GM12878 (cell line): ENCODE data around the gene SLC34A3. TPM values are rescaled to one million over a fixed set of nuclear protein-coding genes. Genes with fewer than 3 reads are reported as not detected.

ENCODE experiments used
- ATAC-seq: fragments of 200-7000 bp; cut with Tn5 transposase; 3 replicates; pipeline ENCODE4 v1.9.1; 2020; ENCODE audit warnings: mild to moderate bottlenecking, moderate library complexity
- BruUV-seq: library from RNA; stranded (reverse); fragments of 400-500 nt; replicated peaks from 2 replicates; lab custom pipeline; 2021; lab: Mats Ljungman, UMichigan
- CTCF ChIA-PET: fragments of 300-600 bp; sonication (Branson Sonifier 250); formaldehyde crosslinking; extraction: SDS; loops from one replicate; lab custom pipeline; 2021; ENCODE audit warnings: inconsistent platforms; lab: Yijun Ruan, JAX
- POLR2A ChIA-PET: fragments of 350-600 bp; formaldehyde crosslinking; extraction: SDS; loops from one replicate; lab custom pipeline; 2021; ENCODE audit warnings: inconsistent platforms; lab: Charles Lee
- RAD21 ChIA-PET: fragments of 300-600 bp; sonication (Branson Sonifier 250); formaldehyde crosslinking; loops from one replicate; lab custom pipeline; 2023; ENCODE audit warnings: antibody characterized with exemption; ENCODE audit not compliant: unreplicated experiment; lab: Charles Lee
- SMC1A ChIA-PET: fragments of 300-600 bp; sonication (Branson Sonifier 250); formaldehyde crosslinking; loops from one replicate; lab custom pipeline; 2023; ENCODE audit not compliant: unreplicated experiment, uncharacterized antibody; lab: Charles Lee
- DNase-seq: peaks from one replicate; pipeline ENCODE4 v3.0.0-alpha.2; 2011; ENCODE audit warnings: low read depth, low spot score
- FAIRE-seq: peaks from 3 replicates; lab custom pipeline; 2011; peaks lifted over from hg19 to GRCh38; lab: Jason Lieb, UNC
- H2AFZ ChIP-seq: 2 replicates; pipeline ENCODE4 v1.6.0; 2011; ENCODE audit warnings: low read depth, low read length, control low read depth; ENCODE audit not compliant: control insufficient read depth
- H3K27ac ChIP-seq: 2 replicates; pipeline ENCODE4 v1.5.1; 2011; ENCODE audit warnings: control low read depth; ENCODE audit not compliant: control insufficient read depth, insufficient read depth
- H3K27me3 ChIP-seq, 2 experiments: replicated peaks in 1 of 2; 2 replicates each; pipeline versions ENCODE4 v1.6.0 to v1.6.1; 2011; ENCODE audit warnings: low read length in 1 of 2; ENCODE audit not compliant: control insufficient read depth in 2 of 2, insufficient read depth in 2 of 2
- H3K36me3 ChIP-seq, 2 experiments: 2 replicates each; pipeline ENCODE4 v1.5.1; 2011; ENCODE audit warnings: low read length in 1 of 2; ENCODE audit not compliant: control insufficient read depth in 2 of 2, insufficient read depth in 2 of 2
- H3K4me1 ChIP-seq: 2 replicates; pipeline ENCODE4 v1.6.1; 2011; ENCODE audit warnings: mild to moderate bottlenecking, low read length, moderate library complexity, mixed read lengths; ENCODE audit not compliant: control insufficient read depth, insufficient read depth
- H3K4me2 ChIP-seq: 2 replicates; pipeline ENCODE4 v1.6.0; 2011; ENCODE audit warnings: control low read depth; ENCODE audit not compliant: control insufficient read depth, insufficient read depth
- H3K4me3 ChIP-seq: fragments of 200-600 bp; sonication (generic); 2 replicates; pipeline ENCODE4 v1.5.1; 2016
- H3K79me2 ChIP-seq: 2 replicates; pipeline ENCODE4 v1.6.0; 2011; ENCODE audit warnings: low read length; ENCODE audit not compliant: control insufficient read depth, insufficient read depth
- H3K9ac ChIP-seq: 2 replicates; pipeline ENCODE4 v1.8.0; 2011; ENCODE audit warnings: low read length, control low read depth, mixed read lengths; ENCODE audit not compliant: control insufficient read depth, insufficient read depth
- H3K9me3 ChIP-seq: replicated peaks from 3 replicates; pipeline ENCODE4 v1.5.1; 2011; ENCODE audit warnings: mild to moderate bottlenecking, low read length; ENCODE audit not compliant: control insufficient read depth, insufficient read depth
- H4K20me1 ChIP-seq: 2 replicates; pipeline ENCODE4 v1.6.0; 2011; ENCODE audit not compliant: control insufficient read depth, insufficient read depth
- ATF3 ChIP-seq: IDR thresholded peaks from 2 replicates; pipeline ENCODE4 v1.6.1; 2011; ENCODE audit warnings: low read depth, mild to moderate bottlenecking, low read length, moderate library complexity, borderline replicate concordance; ENCODE audit errors: extremely low read depth
- BCLAF1 ChIP-seq: fragments of 450-650 bp; IDR thresholded peaks from 2 replicates; pipeline ENCODE4 v1.6.1; 2017; ENCODE audit warnings: antibody characterized with exemption, mild to moderate bottlenecking, moderate library complexity
- CHD1 ChIP-seq: IDR thresholded peaks from 2 replicates; pipeline ENCODE4 v1.6.1; 2012; ENCODE audit warnings: low read depth, low read length, improper control_type of control experiment
- CHD2 ChIP-seq: IDR thresholded peaks from 2 replicates; pipeline ENCODE4 v1.6.1; 2011; ENCODE audit warnings: low read depth, low read length, improper control_type of control experiment, borderline replicate concordance
- EP300 ChIP-seq, 2 experiments: fragments of 150-350 bp in 1 of 2; IDR thresholded peaks; 2 replicates each; pipeline ENCODE4 v1.6.1; 2011 to 2012; ENCODE audit warnings: low read depth in 2 of 2, low read length in 2 of 2, borderline replicate concordance in 1 of 2, improper control_type of control experiment in 1 of 2, inconsistent platforms in 1 of 2; ENCODE audit not compliant: control insufficient read depth in 1 of 2
- IRF4 ChIP-seq: IDR thresholded peaks from 2 replicates; pipeline ENCODE4 v1.6.1; 2011; ENCODE audit warnings: low read depth, low read length
- MEF2A ChIP-seq: IDR thresholded peaks from 2 replicates; pipeline ENCODE4 v1.6.1; 2011; ENCODE audit warnings: low read depth, mild to moderate bottlenecking, low read length, moderate library complexity; ENCODE audit not compliant: insufficient read depth
- MXI1 ChIP-seq: fragments of 150-350 bp; IDR thresholded peaks from 2 replicates; pipeline ENCODE4 v1.6.1; 2011; ENCODE audit warnings: low read depth, mild to moderate bottlenecking, inconsistent platforms, low read length, improper control_type of control experiment
- RAD21 ChIP-seq: IDR thresholded peaks from 2 replicates; pipeline ENCODE4 v1.6.1; 2011; ENCODE audit warnings: mild to moderate bottlenecking, low read depth, low read length, moderate library complexity; ENCODE audit not compliant: insufficient read depth
- RBBP5 ChIP-seq: fragments of 200-600 bp; sonication (generic); conservative IDR thresholded peaks from 2 replicates; pipeline ENCODE4 v1.6.1; 2016
- RELA ChIP-seq: fragments of 450-650 bp; IDR thresholded peaks from 2 replicates; pipeline ENCODE4 v1.8.0; 2014; ENCODE audit warnings: borderline replicate concordance; ENCODE audit not compliant: partially characterized antibody
- SKIL ChIP-seq: fragments of 450-650 bp; IDR thresholded peaks from 2 replicates; pipeline ENCODE4 v1.6.1; 2017; ENCODE audit warnings: mild to moderate bottlenecking, low read depth, inconsistent platforms; ENCODE audit not compliant: poor library complexity, severe bottlenecking
- SMAD5 ChIP-seq: IDR thresholded peaks from 2 replicates; pipeline ENCODE4 v1.6.1; 2016; ENCODE audit warnings: antibody characterized with exemption, low read depth
- SMC3 ChIP-seq: IDR thresholded peaks from 2 replicates; pipeline ENCODE4 v1.6.1; 2011; ENCODE audit warnings: low read length, improper control_type of control experiment, borderline replicate concordance
- SPI1 ChIP-seq: IDR thresholded peaks from 2 replicates; pipeline ENCODE4 v1.6.1; 2011; ENCODE audit warnings: low read depth, mild to moderate bottlenecking, low read length, moderate library complexity, borderline replicate concordance; ENCODE audit not compliant: insufficient read depth
- ZBED1 ChIP-seq: IDR thresholded peaks from 2 replicates; pipeline ENCODE4 v1.6.1; 2016; ENCODE audit warnings: borderline replicate concordance
- WGBS: methylation state at CpG from one replicate; pipeline ENCODE4 v1.1.6; 2016; ENCODE audit warnings: low lambda C conversion rate; ENCODE audit not compliant: insufficient replicate concordance, insufficient coverage; ENCODE audit errors: missing lambda C conversion rate; 5-methylcytosine and 5-hydroxymethylcytosine counted together
- in situ Hi-C: fragments of 300-500 bp; cut with MboI; formaldehyde crosslinking; loops from 9 replicates; pipeline ENCODE4 v1.14.3; 2018; ENCODE audit warnings: mixed read lengths
- intact Hi-C: fragments of 100-400 bp; cut with micrococcal nuclease; formaldehyde crosslinking; loops from one replicate; pipeline ENCODE4 v1.14.2; 2022; ENCODE audit not compliant: unreplicated experiment
- polyA plus RNA-seq, 11 experiments: library from polyadenylated mRNA; depleted of rRNA in 4 of 11; unstranded in 6 of 11; stranded (reverse) in 5 of 11; fragments of >200 nt; fragmentation: Nextera tagmentation in 4 of 11; fragmentation: Illumina TruSeq in 1 of 11; extraction: Ambion mirVana in 4 of 11; extraction: Trizol in 1 of 11; gene quantifications; 1 replicate in 1 of 11; 2 replicates in 10 of 11; pipeline versions ENCODE4 v1.2.1 to v1.2.3, GENCODE V29; 2011 to 2016; ENCODE audit warnings: inconsistent platforms in 2 of 11, missing spikeins in 2 of 11, low read depth in 1 of 11
- total RNA-seq, 4 experiments: library from RNA; depleted of rRNA in 3 of 4; stranded (reverse); fragments of >200 nt in 3 of 4; fragmentation: Illumina TruSeq in 1 of 4; extraction: Trizol in 1 of 4; gene quantifications; 2 replicates each; pipeline versions ENCODE4 v1.2.1 to v1.2.3, GENCODE V29; 2013 to 2021
- TF ChIP-seq, protein P1 (sequence below): fragments of 450-650 bp; IDR thresholded peaks from 2 replicates; pipeline ENCODE4 v1.6.1; 2014; ENCODE audit warnings: mild to moderate bottlenecking

SLC34A3 gene
- total and polyA plus RNA-seq, 10 of the 15 experiments (the other 5 are each of a cell fraction or from before 2014, with no cell fraction given) = not detected

- Histone ChIP-seq H4K20me1 (no peaks in the 10 kb centered on the region), H3K9me3 (no peaks in the 10 kb centered on the region), H3K79me2 (peaks cover 19% of the 10 kb centered on the region), H3K9ac (no peak overlapping the region), H3K36me3 (no peaks in the 10 kb centered on the region; a peak in 3 of 4 replicates), H3K4me3 (0 out of 2 replicates have a peak overlapping the region, but pooled peaks have one; percentile 4), H2AFZ (no peak overlapping the region), H3K4me1 (peaks cover 30% of the 10 kb centered on the region), H3K27ac (no peak overlapping the region), H3K4me2 (peak overlapping the region; percentile 44), H3K27me3 (no peaks in the 10 kb centered on the region)
- intact Hi-C loops = no loop called here
- POLR2A ChIA-PET = interaction anchor here (0.7 to 1.0 kb wide), 2 partner anchors 25 to 39 kb away, joined by 3 read pairs; partner anchors contain the start of gene TUBB4B
- 95% methylated on average over 41 of the region's 41 CpGs for WGBS
- ATAC-seq (no peak), DNase-seq (no peak), FAIRE-seq (no peak)
- SMC1A ChIA-PET = no interaction called here
- BruUV-seq = TSS peak; percentile 44
- RAD21 ChIA-PET = interaction anchor here (0.8 to 1.0 kb wide), 2 partner anchors 41 to 43 kb away, joined by 3 read pairs; no protein-coding TSS in a partner anchor
- in situ Hi-C loops = no loop called here
- CTCF ChIA-PET = interaction anchor here (1.0 to 1.4 kb wide), 2 partner anchors 26 to 39 kb away, joined by 3 to 4 read pairs; partner anchors contain the start of gene TUBB4B
- TF ChIP-seq RELA (no peak), MEF2A (no peak), BCLAF1 (no peak), SKIL (no peak), SMAD5 (no peak), EP300 (IDR thresholded peaks at IDR 0.05; ENCODE audit: borderline replicate concordance in 1 of 2, control insufficient read depth in 1 of 2, low read depth in 2 of 2, low read length in 2 of 2) (no peak), MXI1 (no peak), RBBP5 (no peak), ZBED1 (no peak), SPI1 (no peak), CHD2 (no peak), IRF4 (no peak), RAD21 (no peak), CHD1 (no peak), ATF3 (no peak), SMC3 (no peak)
- TF ChIP-seq, protein P1, sequence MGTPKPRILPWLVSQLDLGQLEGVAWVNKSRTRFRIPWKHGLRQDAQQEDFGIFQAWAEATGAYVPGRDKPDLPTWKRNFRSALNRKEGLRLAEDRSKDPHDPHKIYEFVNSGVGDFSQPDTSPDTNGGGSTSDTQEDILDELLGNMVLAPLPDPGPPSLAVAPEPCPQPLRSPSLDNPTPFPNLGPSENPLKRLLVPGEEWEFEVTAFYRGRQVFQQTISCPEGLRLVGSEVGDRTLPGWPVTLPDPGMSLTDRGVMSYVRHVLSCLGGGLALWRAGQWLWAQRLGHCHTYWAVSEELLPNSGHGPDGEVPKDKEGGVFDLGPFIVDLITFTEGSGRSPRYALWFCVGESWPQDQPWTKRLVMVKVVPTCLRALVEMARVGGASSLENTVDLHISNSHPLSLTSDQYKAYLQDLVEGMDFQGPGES = no peak
These were observed 49.2 kb downstream of the SLC34A3 start for GRCh38 chr9:137279741-137280473.
